ENCODE results near the gene RAB6D. TPM values are rescaled to one million over a fixed set of nuclear protein-coding genes. Genes with fewer than 3 reads are reported as not detected.
"Not testable (repeated sequence)": the region's sequence is repeated elsewhere in the genome, so short reads cannot be mapped to it uniquely, and the experiment has no call there.

RAB6D gene
- total RNA-seq, 1 donor from 2014 or later = 0.56 TPM

DNA sequence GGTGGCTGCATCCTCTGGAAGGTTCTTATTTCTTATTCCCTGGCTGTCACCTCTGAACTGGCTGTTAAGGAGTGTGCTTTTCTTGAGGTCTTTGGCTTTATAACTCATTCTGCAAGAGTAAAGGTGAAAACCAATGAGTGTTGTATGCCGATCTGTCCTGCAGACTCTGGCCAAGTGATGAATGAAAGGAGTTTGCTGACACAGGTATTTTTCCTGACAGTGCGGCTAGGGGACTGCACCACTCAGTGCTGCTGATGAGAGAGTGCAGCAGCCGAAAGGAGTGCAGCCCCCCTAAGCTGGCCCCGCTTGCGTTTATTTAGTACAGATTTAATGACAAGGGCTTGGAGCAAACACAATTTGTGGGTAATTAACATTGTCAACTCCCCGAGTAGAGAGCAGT, 41.8 kb downstream of the RAB6D start:
- no peak overlapping the region for H3K27ac Mint-ChIP-seq
- peaks cover 13% of the 10 kb centered on the region for H3K27me3 Mint-ChIP-seq
- H3K4me1 Mint-ChIP-seq (ENCODE audit: unreplicated experiment) = no peaks in the 10 kb centered on the region
- no peak for DNase-seq (ENCODE audit: extremely low spot score, unreplicated experiment)
- no peaks in the 10 kb centered on the region for H3K36me3 Mint-ChIP-seq
- TF ChIP-seq, protein P1, sequence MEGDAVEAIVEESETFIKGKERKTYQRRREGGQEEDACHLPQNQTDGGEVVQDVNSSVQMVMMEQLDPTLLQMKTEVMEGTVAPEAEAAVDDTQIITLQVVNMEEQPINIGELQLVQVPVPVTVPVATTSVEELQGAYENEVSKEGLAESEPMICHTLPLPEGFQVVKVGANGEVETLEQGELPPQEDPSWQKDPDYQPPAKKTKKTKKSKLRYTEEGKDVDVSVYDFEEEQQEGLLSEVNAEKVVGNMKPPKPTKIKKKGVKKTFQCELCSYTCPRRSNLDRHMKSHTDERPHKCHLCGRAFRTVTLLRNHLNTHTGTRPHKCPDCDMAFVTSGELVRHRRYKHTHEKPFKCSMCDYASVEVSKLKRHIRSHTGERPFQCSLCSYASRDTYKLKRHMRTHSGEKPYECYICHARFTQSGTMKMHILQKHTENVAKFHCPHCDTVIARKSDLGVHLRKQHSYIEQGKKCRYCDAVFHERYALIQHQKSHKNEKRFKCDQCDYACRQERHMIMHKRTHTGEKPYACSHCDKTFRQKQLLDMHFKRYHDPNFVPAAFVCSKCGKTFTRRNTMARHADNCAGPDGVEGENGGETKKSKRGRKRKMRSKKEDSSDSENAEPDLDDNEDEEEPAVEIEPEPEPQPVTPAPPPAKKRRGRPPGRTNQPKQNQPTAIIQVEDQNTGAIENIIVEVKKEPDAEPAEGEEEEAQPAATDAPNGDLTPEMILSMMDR (conservative IDR thresholded peaks at IDR 0.05) = no peak
- H3K9me3 Mint-ChIP-seq = no peaks in the 10 kb centered on the region
- H3K4me3 Mint-ChIP-seq = no peak overlapping the region

DNA sequence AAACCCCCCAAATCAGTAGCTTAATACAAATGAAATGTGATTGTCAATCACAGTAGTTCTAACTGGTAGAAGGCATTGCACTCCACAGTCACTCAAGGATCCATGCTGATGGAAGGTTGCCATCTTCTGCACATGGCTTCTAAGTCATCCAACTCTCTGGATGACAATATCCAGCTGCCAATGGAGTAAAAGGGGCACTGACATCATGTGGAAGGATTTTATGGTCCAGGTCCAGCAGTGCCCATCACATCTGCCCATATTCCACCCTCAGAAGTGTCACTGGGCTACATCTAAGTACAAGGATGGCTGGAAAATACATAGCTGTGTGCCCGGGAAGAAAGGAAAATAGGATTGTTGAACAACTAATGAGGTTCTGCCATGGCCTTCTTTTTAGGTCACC, 42.6 kb downstream of the RAB6D start:
- H3K4me3 Mint-ChIP-seq = not testable (repeated sequence)

DNA sequence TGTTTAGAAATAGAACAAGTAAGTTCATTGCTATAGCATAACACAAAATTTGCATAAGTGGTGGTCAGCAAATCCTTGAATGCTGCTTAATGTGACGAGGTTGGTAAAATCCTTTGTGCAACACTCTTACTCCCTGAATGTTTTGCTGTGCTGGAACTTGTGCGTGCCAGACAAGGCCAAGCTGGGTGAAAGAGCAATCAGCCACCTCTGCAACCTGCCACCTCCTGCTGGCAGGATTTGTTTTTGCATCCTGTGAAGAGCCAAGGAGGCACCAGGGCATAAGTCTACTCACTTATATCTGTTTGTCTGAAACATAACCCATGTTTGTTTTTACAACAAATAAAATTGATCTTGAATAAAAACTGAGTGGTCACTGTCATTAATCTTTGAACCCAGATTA, 53.0 kb downstream of the RAB6D start:
- peaks cover 26% of the 10 kb centered on the region for H3K27me3 Mint-ChIP-seq
- H3K4me1 Mint-ChIP-seq (ENCODE audit: unreplicated experiment); H3K36me3 Mint-ChIP-seq; H3K27ac Mint-ChIP-seq; H3K4me3 Mint-ChIP-seq; DNase-seq (ENCODE audit: extremely low spot score, unreplicated experiment); H3K9me3 Mint-ChIP-seq: not testable (repeated sequence)
- TF ChIP-seq, protein P1 (conservative IDR thresholded peaks at IDR 0.05) = peak; percentile 47

More for the DNA sequence above, 42.6 kb downstream of the RAB6D start:
- H3K4me1 Mint-ChIP-seq (ENCODE audit: unreplicated experiment); DNase-seq (ENCODE audit: extremely low spot score, unreplicated experiment); H3K9me3 Mint-ChIP-seq; H3K27ac Mint-ChIP-seq; H3K36me3 Mint-ChIP-seq: not testable (repeated sequence)
- H3K27me3 Mint-ChIP-seq = peaks cover 13% of the 10 kb centered on the region

Other genes starting within 250 kb of the RAB6D start
- 1.8 and 3.8 TPM in 2 replicates for gene POTEE, start 154.6 kb downstream of the RAB6D start, total RNA-seq (ENCODE audit: low replicate concordance)
- gene TUBA3D, start 112.0 kb upstream of the RAB6D start, total RNA-seq (ENCODE audit: low replicate concordance) = not detected in 2 replicates
- gene MZT2A, start 128.2 kb upstream of the RAB6D start, total RNA-seq (ENCODE audit: low replicate concordance) = 94.9 and 117 TPM in 2 replicates
- 19.9 and 26.0 TPM in 2 replicates for gene CCDC74A, start 163.7 kb upstream of the RAB6D start, total RNA-seq (ENCODE audit: low replicate concordance)

Data from type B pancreatic cell (in vitro differentiated cells).